HUES6 (cell line): ENCODE data around the gene SP5.
"Not testable (repeated sequence)": the region's sequence is repeated elsewhere in the genome, so short reads cannot be mapped to it uniquely, and the experiment has no call there.

Source experiments
- H3K27ac ChIP-seq: 2 replicates; pipeline ENCODE4 v1.7.0; 2013; ENCODE audit warnings: low read depth, mild to moderate bottlenecking, low read length, inconsistent platforms
- H3K27me3 ChIP-seq: 2 replicates; pipeline ENCODE4 v1.6.1; 2013; ENCODE audit warnings: low read length; ENCODE audit not compliant: control insufficient read depth, insufficient read depth
- H3K36me3 ChIP-seq: 2 replicates; pipeline ENCODE4 v1.6.1; 2013; ENCODE audit warnings: low read length; ENCODE audit not compliant: control insufficient read depth, insufficient read depth
- H3K4me1 ChIP-seq: 2 replicates; pipeline ENCODE4 v1.6.1; 2013; ENCODE audit warnings: low read length; ENCODE audit not compliant: control insufficient read depth, insufficient read depth
- H3K4me3 ChIP-seq: 2 replicates; pipeline ENCODE4 v1.5.1; 2013; ENCODE audit warnings: low read depth, low read length
- H3K9ac ChIP-seq: one replicate; pipeline ENCODE4 v1.6.1; 2013; ENCODE audit warnings: mild to moderate bottlenecking, low read length
- H3K9me3 ChIP-seq: 2 replicates; pipeline ENCODE4 v1.6.1; 2013; ENCODE audit warnings: low read depth, low read length; ENCODE audit not compliant: control insufficient read depth, insufficient read depth

The SP5 gene

DNA sequence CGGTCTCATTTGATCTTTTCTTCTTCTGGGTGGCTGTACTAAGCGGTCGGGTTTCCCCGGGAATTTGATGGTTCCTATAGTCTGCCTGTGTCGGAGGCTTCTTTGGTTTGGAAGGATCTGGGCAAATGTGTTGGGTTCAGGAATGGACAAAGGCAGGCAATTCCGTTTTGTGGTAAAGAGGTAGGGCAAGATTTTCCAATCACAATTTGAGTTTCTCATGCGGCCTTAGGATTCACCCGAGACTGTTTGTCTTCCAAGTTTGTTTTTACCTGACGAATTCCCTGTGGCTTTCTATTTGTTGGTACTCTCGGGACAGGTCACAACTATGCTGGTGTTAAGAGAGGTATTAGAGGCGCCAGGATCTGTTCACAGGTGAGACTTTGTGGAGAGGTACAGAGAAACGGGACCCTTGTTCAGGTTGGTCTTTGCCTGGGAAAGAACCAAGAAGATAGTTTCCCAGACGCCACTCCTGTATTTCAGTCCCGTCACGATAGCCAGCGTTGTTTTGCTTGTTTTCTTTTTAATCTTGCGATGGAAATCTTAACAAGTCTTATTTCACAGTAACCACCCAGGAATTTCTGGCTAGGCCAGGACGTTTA lies 3.0 kb downstream of the SP5 start:
- Histone ChIP-seq H3K27ac (peak overlapping the region; percentile 11; the same call in 1 of the 2 replicates), H3K36me3 (peaks cover 44% of the 10 kb centered on the region; the same call in 1 of the 2 replicates), H3K9me3 (no peaks in the 10 kb centered on the region), H3K4me3 (peak overlapping the region; percentile 62), H3K27me3 (peaks cover 61% of the 10 kb centered on the region), H3K4me1 (peaks cover 15% of the 10 kb centered on the region), H3K9ac (peak overlapping the region; percentile 94)

GRCh38 chr2:170719810-170720209 lies 4.7 kb downstream of the SP5 start:
- Histone ChIP-seq H3K9ac (peak overlapping the region; percentile 23), H3K4me3 (peak overlapping the region; percentile 62; the same call in 1 of the 2 replicates), H3K27ac (no peak overlapping the region), H3K4me1 (peaks cover 6% of the 10 kb centered on the region), H3K27me3 (peaks cover 44% of the 10 kb centered on the region), H3K36me3 (peaks cover 44% of the 10 kb centered on the region; the same call in 1 of the 2 replicates), H3K9me3 (no peaks in the 10 kb centered on the region)

- Histone ChIP-seq H3K4me1 (peaks cover 6% of the 10 kb centered on the region), H3K27ac (no peak overlapping the region), H3K9ac (no peak overlapping the region), H3K27me3 (peaks cover 29% of the 10 kb centered on the region), H3K4me3 (no peak overlapping the region), H3K36me3 (peaks cover 44% of the 10 kb centered on the region; the same call in 1 of the 2 replicates), H3K9me3 (no peaks in the 10 kb centered on the region)
These were observed 6.5 kb downstream of the SP5 start for GRCh38 chr2:170721678-170722077.

DNA sequence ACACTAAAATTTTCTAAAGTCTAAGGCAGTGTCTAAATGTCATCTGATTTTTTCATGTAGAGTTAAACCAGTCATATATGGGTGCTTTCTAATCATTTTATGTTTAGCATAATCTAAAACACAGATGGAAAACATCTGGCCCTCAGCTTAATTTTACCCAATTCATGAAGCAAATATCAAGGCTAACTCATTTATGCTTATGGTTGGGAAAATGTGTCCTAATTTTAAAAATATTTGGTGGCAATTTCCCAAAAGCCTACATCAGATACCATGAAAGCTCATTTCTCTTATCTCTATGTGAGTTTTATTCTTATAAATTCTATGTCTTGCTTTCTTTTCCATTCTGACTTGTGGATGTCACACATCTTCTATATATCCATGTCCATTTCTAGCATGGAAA lies 7.2 kb downstream of the SP5 start:
- no peak overlapping the region for H3K4me3 ChIP-seq
- H3K4me1 ChIP-seq = peaks cover 3% of the 10 kb centered on the region
- peaks cover 24% of the 10 kb centered on the region for H3K27me3 ChIP-seq

GRCh38 chr2:170723446-170723958 lies 8.4 kb downstream of the SP5 start:
- Histone ChIP-seq H3K9ac (no peak overlapping the region), H3K27me3 (peaks cover 12% of the 10 kb centered on the region; the same call in 1 of the 2 replicates), H3K36me3 (peaks cover 31% of the 10 kb centered on the region; the same call in 1 of the 2 replicates), H3K9me3 (no peaks in the 10 kb centered on the region; the same call in 1 of the 2 replicates), H3K4me1 (no peaks in the 10 kb centered on the region; the same call in 1 of the 2 replicates), H3K27ac (no peak overlapping the region), H3K4me3 (no peak overlapping the region)

More for the DNA sequence above, 7.2 kb downstream of the SP5 start:
- peaks cover 38% of the 10 kb centered on the region; the same call in 1 of the 2 replicates for H3K36me3 ChIP-seq
- H3K9me3 ChIP-seq = no peaks in the 10 kb centered on the region
- no peak overlapping the region for H3K27ac ChIP-seq
- no peak overlapping the region for H3K9ac ChIP-seq

- Histone ChIP-seq H3K36me3 (no peaks in the 10 kb centered on the region), H3K27me3 (no peaks in the 10 kb centered on the region), H3K4me3 (no peak overlapping the region), H3K27ac (no peak overlapping the region), H3K4me1 (no peaks in the 10 kb centered on the region), H3K9ac (no peak overlapping the region), H3K9me3 (peaks cover 3% of the 10 kb centered on the region; the same call in 1 of the 2 replicates)
These were observed 18.9 kb downstream of the SP5 start for GRCh38 chr2:170733798-170734600.

DNA sequence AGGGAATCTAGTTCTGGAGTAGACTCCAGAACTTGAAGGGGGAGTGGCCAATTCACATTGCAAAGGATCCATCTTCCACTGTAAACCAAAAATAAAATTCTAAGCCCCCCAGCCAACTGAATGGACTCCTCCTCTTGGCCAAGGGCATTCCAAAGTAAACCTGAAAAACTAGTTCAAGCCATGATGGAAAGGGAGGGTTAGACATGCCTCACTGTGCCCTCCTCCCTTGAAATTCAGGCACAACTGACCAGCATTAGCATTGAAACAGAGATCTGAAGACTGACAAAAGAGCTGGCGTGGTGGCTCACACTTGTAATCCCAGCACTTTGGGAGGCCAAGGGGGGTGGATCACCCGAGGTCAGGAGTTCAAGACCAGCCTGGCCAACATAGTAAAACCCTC lies 19.5 kb downstream of the SP5 start:
- not testable (repeated sequence) for H3K27ac ChIP-seq, H3K9ac ChIP-seq, H3K27me3 ChIP-seq, H3K4me3 ChIP-seq, H3K4me1 ChIP-seq, H3K9me3 ChIP-seq, H3K36me3 ChIP-seq

DNA sequence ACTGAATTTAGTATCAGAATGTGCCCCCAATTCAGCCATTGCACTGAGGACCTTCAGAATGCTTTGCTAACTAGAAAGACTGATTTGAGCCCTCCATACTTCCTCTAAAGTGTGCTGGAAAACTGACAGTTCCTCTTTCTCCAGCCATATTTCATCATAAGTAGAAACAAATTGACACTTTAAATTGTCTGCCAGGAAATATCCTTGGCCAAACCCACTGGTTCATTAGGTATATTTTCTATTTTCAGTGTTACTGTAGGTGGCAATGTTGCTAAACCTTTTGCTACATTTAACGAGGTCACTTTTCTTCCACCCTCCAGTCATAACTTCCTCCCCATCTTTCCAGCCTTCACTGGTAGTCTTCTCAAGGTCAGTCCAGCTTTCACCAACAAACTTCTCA lies 21.5 kb downstream of the SP5 start:
- Histone ChIP-seq H3K27me3 (no peaks in the 10 kb centered on the region), H3K4me3 (no peak overlapping the region), H3K9me3 (peaks cover 3% of the 10 kb centered on the region; the same call in 1 of the 2 replicates), H3K27ac (no peak overlapping the region), H3K9ac (no peak overlapping the region), H3K4me1 (no peaks in the 10 kb centered on the region), H3K36me3 (no peaks in the 10 kb centered on the region)

DNA sequence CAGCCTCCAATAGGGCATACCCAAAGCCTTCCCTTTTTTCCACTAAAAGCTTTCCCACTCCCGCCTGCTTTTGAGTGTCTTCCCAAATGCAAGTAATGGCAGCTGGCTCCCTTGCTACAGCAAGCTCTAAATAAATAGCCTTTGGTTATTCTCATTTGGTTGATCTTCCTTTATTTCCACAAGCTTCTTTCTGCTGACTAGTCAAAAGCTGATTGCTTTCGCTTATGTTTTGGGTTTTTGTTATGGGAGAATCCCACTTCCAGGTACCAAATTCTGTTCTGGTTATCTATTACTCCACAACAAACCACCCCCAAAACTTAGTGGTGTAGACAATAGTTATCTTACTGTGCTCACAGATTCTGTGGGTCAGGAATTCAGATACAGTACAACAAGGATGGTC lies 22.3 kb downstream of the SP5 start:
- Histone ChIP-seq H3K36me3 (no peaks in the 10 kb centered on the region), H3K9ac (no peak overlapping the region), H3K4me3 (no peak overlapping the region), H3K9me3 (peaks cover 3% of the 10 kb centered on the region; the same call in 1 of the 2 replicates), H3K4me1 (no peaks in the 10 kb centered on the region), H3K27me3 (no peaks in the 10 kb centered on the region), H3K27ac (no peak overlapping the region)

DNA sequence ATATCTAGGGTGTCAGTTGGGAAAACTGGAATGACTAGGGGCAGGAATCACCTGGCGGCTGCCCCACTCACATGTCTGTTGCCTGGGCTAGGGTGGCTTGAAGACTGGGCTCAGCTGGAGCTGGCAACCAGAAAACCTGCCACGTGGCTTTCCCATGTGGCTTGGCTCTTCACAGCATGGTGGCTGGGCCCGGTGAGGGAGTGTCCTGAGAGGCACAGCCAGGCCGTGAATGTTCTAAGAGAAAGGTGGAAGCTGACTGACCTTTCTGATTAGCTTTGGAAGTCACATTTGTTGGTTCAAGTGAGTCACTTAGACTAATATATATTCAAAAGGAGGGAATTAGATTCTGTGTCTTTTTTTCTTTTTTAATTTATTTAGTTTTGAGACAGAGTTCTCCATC lies 22.7 kb downstream of the SP5 start:
- Histone ChIP-seq H3K4me1 (no peaks in the 10 kb centered on the region), H3K36me3 (no peaks in the 10 kb centered on the region), H3K27me3 (no peaks in the 10 kb centered on the region), H3K4me3 (no peak overlapping the region), H3K9me3 (peaks cover 3% of the 10 kb centered on the region; the same call in 1 of the 2 replicates), H3K9ac (no peak overlapping the region), H3K27ac (no peak overlapping the region)

GRCh38 chr2:170739048-170739447 lies 23.9 kb downstream of the SP5 start:
- Histone ChIP-seq H3K27me3 (no peaks in the 10 kb centered on the region), H3K4me3 (no peak overlapping the region), H3K9me3 (peaks cover 3% of the 10 kb centered on the region; the same call in 1 of the 2 replicates), H3K4me1 (no peaks in the 10 kb centered on the region), H3K27ac (no peak overlapping the region), H3K9ac (no peak overlapping the region), H3K36me3 (no peaks in the 10 kb centered on the region)
